COLO829 (cell line): ENCODE data around the gene LYSMD2.

Experiments used
- DNase-seq: peaks from one replicate; pipeline ENCODE4 v3.0.0; 2012; ENCODE audit warnings: low spot score

Gene LYSMD2

DNA sequence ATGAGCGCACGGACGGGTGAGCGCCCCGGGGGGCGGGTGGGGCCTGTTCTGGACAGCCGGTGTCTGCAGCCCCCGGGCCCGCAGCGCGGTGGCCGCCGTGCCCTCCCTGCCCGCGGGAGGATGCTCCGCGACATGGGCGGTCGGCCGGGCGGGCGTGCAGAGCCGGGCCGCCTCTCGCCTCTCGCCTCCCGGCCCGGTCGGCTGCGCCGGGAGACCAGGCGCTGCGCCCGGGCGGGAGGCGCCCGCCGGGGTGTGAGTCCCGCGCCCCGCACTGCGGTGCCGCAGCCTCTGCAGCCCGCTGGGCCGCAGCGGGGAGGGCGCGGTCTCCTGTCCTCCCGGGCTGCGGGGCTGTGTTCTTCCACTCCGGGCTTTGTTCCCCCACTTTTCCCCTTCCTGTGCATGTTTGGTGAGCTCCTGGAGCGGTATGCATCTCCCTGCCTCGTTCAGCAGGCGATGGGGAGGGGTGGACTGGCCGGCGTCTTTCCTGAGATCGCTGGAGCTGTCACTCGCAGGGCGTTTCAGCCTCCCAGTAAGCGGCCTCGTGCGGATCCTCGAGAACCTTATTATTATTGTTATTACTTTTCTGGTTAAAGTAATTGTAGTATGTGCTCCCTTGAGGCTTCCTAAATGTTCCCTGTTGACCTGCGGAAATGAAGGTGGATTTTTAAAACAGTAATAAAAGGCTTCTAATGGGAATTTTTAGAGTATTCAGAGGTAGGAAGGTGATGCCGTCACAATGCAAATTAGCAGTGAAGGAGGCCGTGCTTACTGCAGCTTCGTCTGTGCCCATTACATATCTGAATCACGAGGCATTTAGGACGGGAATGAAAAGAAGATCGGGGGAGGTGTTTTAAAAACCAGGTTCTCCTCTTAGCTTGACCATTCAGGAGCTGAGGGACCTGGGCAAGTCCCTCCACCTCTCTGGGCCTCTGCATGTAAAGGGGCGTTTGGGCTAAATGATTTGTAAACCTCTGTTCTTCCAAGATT lies 14.5 kb upstream of the LYSMD2 start:
- no peak for DNase-seq

GRCh38 chr15:51750792-51751696 lies 13.6 kb upstream of the LYSMD2 start, which contains the start of gene TMOD2:
Gene TMOD2 (plus strand): TSS chr15:51751597. CDS start chr15:51766442, 14,845 bp downstream.
- DNase-seq: no peak

- no peak for DNase-seq
Observed at GRCh38 chr15:51750186-51750585, 12.7 kb upstream of the LYSMD2 start.

GRCh38 chr15:51749307-51749706 lies 11.9 kb upstream of the LYSMD2 start:
- DNase-seq: no peak

DNA sequence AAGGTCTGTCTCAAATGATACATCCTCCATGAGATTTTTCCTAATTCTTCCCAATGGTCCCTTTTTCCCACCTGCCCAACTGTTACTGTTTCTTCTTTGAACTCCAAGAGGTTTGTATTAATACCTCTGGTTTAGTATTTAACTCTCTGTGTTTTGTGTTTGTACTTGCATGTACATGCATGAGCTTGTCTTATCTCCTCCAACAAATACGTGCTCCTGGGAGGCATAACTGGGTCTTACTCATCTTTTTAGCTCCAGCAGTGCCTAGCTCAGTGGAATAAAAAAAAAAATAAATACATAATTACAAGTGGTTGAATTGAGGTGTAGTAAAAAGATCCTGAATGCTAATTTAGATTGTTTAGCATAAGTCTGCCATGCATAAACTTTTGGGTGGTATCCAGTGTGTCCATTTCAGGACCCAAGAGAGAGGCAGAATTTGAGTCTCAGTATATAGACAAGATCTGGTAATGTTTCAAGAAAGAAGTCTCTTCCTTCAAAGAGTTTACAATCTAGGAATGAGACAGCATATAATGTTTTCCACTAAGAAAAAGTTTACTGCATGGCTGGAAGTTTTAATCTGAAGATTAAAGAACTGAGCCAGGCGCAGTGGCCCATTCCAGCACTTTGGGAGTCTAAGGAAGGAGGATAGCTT lies 1.7 kb upstream of the LYSMD2 start:
- no peak for DNase-seq

GRCh38 chr15:51738553-51738952 lies 1.1 kb upstream of the LYSMD2 start:
- DNase-seq: no peak

GRCh38 chr15:51736751-51737521 lies 519 bp downstream of the LYSMD2 start:
- DNase-seq: no peak

- DNase-seq: no peak
Observed at GRCh38 chr15:51736069-51736468, 1.4 kb downstream of the LYSMD2 start.

DNA sequence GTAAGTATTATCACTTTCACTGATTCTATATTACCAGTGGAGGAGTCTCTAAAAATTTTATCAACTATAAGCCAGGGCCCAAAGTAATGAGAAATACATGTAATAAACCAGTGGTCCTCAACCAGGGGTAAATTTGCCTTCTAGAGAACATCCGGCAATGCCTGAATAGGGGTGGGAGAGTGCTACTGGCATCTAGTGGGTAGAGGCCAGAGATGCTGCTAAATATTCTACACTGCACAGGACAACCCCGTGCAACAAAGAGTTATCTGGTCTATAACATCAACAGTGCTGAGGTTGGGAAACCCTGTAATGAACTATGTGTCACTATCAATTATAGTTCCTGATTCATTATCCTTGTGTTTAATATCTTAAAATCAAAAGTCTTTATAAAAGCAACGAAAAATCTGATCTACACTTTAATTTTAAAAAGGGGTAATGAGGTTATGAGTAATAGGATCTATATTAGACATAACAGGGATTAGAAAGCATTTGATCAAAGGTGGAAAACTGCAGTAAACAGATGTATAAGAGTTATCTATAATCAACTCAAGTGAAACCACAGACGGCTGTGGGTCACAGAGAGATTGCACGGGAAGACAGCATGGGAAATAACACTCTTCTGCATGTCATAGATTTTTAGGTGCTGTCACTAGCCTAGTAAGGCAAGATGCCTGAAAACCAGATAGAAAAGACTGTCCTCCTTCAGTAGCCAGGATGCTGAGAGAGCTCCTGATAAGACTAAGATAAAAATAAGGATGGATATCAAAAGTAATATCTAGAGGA lies 2.0 kb downstream of the LYSMD2 start:
- no peak for DNase-seq

- DNase-seq: no peak
Observed at GRCh38 chr15:51732646-51733045, 4.8 kb downstream of the LYSMD2 start.

DNA sequence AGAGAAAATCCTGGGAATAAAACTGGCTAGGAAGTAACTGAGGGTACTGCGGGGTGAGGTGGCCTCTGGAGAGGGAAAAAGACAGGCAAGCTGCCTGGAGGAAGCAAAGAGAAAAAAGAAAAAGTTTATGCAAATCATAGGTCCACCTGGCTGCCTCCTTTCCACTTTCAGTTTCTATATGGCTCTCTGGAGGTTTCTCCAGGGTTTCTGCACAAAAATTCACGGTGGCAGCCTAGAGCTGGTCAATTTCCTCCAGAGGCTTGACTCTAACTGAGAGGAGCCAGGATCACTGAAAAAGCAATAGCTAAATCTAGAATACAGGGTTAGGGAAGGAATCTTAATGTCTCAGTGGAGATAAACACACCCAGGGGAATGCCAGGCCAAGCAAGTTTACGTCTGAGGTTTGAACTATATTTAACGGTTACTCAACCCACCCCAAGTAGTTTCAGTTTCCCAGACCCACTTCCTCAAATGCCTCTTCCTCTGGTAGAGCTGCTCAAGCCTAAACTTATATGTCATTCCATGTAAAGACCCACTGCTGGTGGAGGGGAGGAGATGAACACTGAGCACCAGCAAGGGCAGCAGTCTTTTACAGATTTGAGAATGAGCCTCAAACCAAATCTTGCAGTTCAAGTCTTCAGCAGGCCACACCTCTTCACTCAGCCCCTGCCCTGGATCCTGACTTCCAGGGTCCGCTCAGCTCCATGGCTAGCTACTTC lies 5.7 kb downstream of the LYSMD2 start:
- DNase-seq: no peak

GRCh38 chr15:51727141-51727897 lies 10.1 kb downstream of the LYSMD2 start:
- no peak for DNase-seq

- peak; percentile 71 for DNase-seq
Observed at GRCh38 chr15:51726302-51727073, 11.0 kb downstream of the LYSMD2 start.

GRCh38 chr15:51724673-51725072 lies 12.8 kb downstream of the LYSMD2 start:
- no peak for DNase-seq

DNA sequence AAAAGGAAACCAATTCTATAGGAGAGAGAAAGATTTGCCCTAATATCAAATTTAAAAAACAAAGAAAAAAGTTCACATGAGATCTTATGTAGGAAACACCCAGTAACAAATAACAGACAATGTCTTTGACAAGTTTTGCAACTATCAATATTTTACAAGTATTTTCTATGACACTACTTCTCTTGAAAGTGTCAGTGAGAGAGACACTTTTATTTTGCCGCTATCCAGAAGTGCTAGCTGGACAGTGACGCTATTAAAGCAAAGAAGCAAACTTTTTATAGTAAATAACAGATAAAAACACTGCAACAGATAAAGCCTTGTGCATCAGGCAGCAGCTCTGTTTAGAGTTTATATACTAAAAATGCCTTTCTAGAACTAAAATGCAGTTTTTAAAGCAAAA lies 13.3 kb downstream of the LYSMD2 start:
- no peak for DNase-seq

DNA sequence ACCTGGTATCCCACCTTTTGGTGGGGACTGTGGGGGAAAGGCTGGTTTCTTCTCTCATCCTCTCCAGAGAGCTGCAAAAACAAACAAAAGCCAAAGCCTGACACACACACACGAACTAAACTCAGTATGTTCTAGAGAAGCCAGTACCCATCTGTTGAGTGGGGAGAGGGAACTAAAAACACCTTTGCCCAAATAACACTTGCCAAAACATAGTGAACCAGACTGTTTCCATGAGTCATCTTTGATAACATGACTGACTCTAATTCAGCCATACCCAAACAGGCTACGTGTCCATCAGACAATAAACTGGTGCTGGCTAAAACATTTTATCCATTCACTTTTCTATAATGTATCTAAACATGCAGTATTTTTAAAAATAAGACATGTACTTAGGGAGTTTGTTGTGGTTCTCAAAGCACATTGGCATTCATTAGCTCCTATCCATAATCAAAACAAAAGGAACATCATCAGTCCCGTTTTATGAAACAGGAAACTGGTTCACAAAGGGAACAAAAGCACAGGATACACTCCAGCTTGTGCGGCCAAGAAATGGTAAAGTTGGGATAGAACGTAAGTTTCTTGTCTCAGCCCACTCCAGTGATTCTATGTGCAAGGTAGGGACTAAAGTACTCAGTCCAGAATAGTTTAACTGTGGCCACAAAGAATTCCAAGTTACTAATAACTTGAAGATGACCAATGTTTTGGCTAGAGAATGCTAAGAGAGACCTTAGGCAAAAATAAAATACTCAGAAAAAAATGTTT lies 16.1 kb downstream of the LYSMD2 start:
- no peak for DNase-seq

DNA sequence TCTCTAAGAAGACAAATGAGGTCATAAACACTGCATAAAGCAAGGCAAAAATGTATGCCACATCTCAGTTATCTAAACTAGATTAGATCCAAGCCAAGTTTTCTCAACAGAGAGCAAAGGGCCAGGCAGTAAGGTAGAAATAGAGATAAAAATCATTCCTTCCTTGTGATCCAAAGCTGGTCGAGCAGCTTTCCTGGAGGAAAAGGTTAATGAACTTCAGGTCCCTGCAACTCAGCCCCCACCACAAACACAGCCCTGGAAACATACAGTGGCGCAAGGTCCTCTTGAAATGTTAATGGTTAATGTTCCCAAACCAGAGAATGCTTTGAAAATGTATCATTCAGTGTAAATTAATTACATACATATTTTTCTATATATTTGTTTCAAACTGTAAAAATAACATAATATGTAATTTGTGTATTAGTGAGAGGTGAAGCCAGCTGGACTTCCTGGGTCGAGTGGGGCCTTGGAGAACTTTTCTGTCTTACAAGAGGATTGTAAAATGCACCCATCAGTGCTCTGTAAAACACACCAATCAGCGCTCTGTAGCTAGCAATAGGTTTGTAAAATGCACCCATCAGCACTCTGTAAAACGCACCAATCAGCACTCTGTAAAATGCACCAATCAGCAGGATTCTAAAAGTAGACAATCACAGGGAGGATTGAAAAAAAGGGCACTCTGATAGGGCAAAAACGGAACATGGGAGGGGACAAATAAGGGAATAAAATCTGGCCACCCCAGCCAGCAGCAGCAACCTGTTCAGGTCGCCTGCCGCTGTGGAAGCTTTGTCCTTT lies 17.1 kb downstream of the LYSMD2 start:
- no peak for DNase-seq
